Cardiac muscle cell (in vitro differentiated cells and primary cell): Measurements from ENCODE around the gene UBE4B. TPM values are rescaled to one million over a fixed set of nuclear protein-coding genes. Genes with fewer than 3 reads are reported as not detected.
"Not testable (repeated sequence)": the region's sequence is repeated elsewhere in the genome, so short reads cannot be mapped to it uniquely, and the experiment has no call there.

Source experiments
- DNase-seq, 2 donors: peaks; one replicate each; pipeline versions ENCODE4 v3.0.0 to v3.0.0-alpha.2; 2010 to 2017; ENCODE audit warnings: low read depth in 1 of 2, low spot score in 1 of 2
- H3K27ac ChIP-seq: fragments of 200-600 bp; sonication (generic); 2 replicates; pipeline ENCODE4 v1.5.1; 2016
- H3K27me3 ChIP-seq: fragments of 200-600 bp; sonication (generic); 2 replicates; pipeline ENCODE4 v1.6.0; 2016; ENCODE audit warnings: control low read depth
- H3K36me3 ChIP-seq: fragments of 200-600 bp; sonication (generic); 2 replicates; pipeline ENCODE4 v1.5.1; 2016; ENCODE audit warnings: control low read depth
- H3K4me1 ChIP-seq: fragments of 200-600 bp; sonication (generic); 2 replicates; pipeline ENCODE4 v1.8.1; 2017; ENCODE audit warnings: low read depth, mild to moderate bottlenecking, mixed run types
- H3K4me3 ChIP-seq: fragments of 200-600 bp; sonication (generic); 2 replicates; pipeline ENCODE4 v1.5.1; 2016; ENCODE audit warnings: mild to moderate bottlenecking
- H3K9me3 ChIP-seq: fragments of 200-600 bp; sonication (generic); 2 replicates; pipeline ENCODE4 v1.5.1; 2017; ENCODE audit warnings: low read depth, mild to moderate bottlenecking, control low read depth
- CTCF ChIP-seq: IDR thresholded peaks from 2 replicates; pipeline ENCODE4 v1.5.1; 2012; ENCODE audit warnings: low read depth, mild to moderate bottlenecking, low read length
- polyA plus RNA-seq: library from polyadenylated mRNA; unstranded; fragments of >200 nt; fragmentation: Nextera tagmentation; extraction: Ambion mirVana; gene quantifications from 2 replicates; pipeline ENCODE4 v1.2.1, GENCODE V29; 2016
- total RNA-seq: library from RNA; depleted of rRNA; stranded (reverse); fragments of >200 nt; gene quantifications from 2 replicates; pipeline ENCODE4 v1.2.3, GENCODE V29; 2016

UBE4B gene
- total and polyA plus RNA-seq, 2 experiments from 2014 or later: 34.1 to 72.0 TPM

- no peak for DNase-seq
- Histone ChIP-seq H3K27me3 (peaks cover 31% of the 10 kb centered on the region), H3K4me3 (no peak overlapping the region), H3K9me3 (no peaks in the 10 kb centered on the region), H3K27ac (no peak overlapping the region), H3K4me1 (peaks cover 3% of the 10 kb centered on the region), H3K36me3 (no peaks in the 10 kb centered on the region)
- no peak for TF ChIP-seq CTCF
These were observed 39.8 kb upstream of the UBE4B start for GRCh38 chr1:9992910-9993309.

- Histone ChIP-seq H3K9me3 (no peaks in the 10 kb centered on the region), H3K27ac (no peak overlapping the region), H3K4me3 (no peak overlapping the region), H3K36me3 (no peaks in the 10 kb centered on the region), H3K4me1 (peaks cover 3% of the 10 kb centered on the region), H3K27me3 (peaks cover 38% of the 10 kb centered on the region)
- peak; percentile 6 to 57 for DNase-seq
- no peak for TF ChIP-seq CTCF
These were observed 39.1 kb upstream of the UBE4B start for GRCh38 chr1:9993561-9994075.

- H3K4me3 ChIP-seq: peak within 1 kb of the TSS; percentile 28
- no peaks in the 10 kb centered on the region for H3K36me3 ChIP-seq
- no peak for TF ChIP-seq CTCF
- H3K27ac ChIP-seq: no peak within 1 kb of the TSS
- H3K4me1 ChIP-seq: peaks cover 3% of the 10 kb centered on the region
- H3K9me3 ChIP-seq: no peaks in the 10 kb centered on the region
- peak in 1 of 2 donors; percentile 22 for DNase-seq
- H3K27me3 ChIP-seq: peaks cover 66% of the 10 kb centered on the region
These were observed 35.9 kb upstream of the UBE4B start, which contains the start of gene RBP7 for GRCh38 chr1:9996624-9997582. Gene RBP7 (plus strand): TSS chr1:9997228. CDS start chr1:9997259, 31 bp downstream.

- Histone ChIP-seq H3K9me3 (no peaks in the 10 kb centered on the region), H3K27me3 (peaks cover 53% of the 10 kb centered on the region), H3K4me1 (no peaks in the 10 kb centered on the region), H3K36me3 (no peaks in the 10 kb centered on the region), H3K27ac (no peak overlapping the region), H3K4me3 (no peak overlapping the region)
- TF ChIP-seq CTCF: no peak
- DNase-seq: peak in 1 of 2 donors; percentile 44
These were observed 31.6 kb upstream of the UBE4B start for GRCh38 chr1:10001016-10001665.

GRCh38 chr1:10005248-10005647 is 27.5 kb upstream of the UBE4B start:
- not testable (repeated sequence) for H3K4me3 ChIP-seq, DNase-seq, H3K9me3 ChIP-seq, H3K4me1 ChIP-seq, H3K36me3 ChIP-seq, H3K27ac ChIP-seq
- peaks cover 11% of the 10 kb centered on the region for H3K27me3 ChIP-seq
